GM18870 (cell line): ENCODE data around the gene MKKS.
A peak's percentile ranks its signal among the peaks of the same experiment; 100 is the strongest.

Experiments used
- ATAC-seq: cut with Tn5 transposase; IDR thresholded peaks from one replicate; pipeline ENCODE4 v1.9.1; 2021; ENCODE audit warnings: moderate library complexity; ENCODE audit not compliant: unreplicated experiment

MKKS gene

DNA sequence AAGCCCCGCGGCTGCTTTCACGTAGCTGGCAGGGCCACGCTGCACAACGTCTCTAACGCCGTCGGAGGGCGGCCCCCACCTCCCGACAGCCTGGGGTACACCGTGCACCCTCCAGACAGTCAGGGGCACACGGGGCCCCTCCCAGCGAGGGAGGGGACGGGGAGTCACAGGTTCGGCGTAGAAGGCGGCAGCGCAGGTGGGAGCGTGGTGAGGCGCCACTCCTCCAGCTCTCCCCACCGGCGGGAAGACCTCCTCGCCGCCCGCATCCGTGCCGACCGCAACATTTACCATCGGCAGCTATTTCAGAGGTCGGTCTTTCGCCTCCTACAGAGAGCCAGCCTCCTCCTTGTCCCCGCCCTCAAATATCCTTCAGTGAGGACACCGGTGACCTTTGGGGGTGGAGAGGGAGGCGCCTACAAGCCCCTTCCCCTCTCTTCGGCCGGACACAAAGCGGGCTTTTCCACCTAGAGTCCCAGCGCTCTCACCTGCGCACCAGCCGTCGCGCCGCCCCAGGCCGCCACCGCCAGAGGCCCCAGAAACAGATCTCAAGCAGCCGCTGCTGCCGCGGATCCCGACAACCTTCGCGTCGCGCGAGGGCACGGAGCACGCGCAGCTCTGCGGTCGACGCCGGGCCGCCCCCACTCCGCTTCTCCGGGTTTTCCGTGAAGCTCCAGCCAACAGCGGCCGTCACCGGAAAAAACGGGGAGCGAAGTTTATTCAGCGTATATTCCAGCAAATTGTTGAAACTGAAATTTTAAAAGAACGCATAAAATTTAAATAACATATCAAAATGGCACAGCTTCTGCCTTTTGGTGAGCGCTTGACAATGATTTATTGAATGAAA is at the start of gene MKKS:
MKKS (minus strand) TSS at position 600 of the 844 bp plus-strand sequence. CDS start 20,708 bp downstream, outside the sequence.
- ATAC-seq: peak; percentile 41

DNA sequence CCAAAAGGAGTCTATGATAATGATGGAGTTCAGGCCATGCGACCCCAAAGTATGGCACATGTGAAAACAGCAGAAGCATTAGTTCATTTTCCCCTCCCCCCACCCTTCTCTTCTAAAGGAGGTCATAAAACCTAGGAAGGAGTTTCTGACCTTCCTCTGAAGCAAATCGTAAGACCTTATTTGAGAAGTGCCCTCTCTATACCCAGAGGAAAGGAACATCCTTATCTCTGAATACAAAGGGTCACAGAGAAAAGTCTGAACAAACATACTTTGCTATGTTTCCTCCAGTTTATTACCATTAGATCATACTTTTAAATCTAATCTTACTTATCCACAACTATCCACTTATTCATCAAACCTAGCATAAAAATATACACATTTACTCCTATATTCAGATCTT is 49.7 kb upstream of the MKKS start:
- ATAC-seq: no peak

DNA sequence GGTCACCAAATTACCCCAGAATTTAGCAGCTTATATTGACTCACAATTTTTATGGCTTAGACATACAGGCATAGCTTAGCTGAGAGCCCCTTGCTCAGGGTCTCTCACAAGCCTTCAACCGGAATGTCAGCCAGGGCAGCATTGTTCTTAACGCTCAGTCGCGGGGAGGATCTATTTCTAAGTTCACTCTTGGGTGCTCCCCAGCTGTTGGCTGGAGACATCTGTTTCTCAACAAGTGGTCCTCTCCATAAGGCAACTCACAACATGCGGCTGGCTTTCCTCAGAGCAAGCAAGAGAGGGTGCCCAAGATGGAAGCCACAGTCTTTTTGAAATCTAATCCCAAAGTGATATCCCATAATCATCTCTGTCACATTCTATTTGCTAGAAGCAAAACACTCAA is 47.7 kb upstream of the MKKS start:
- ATAC-seq: no peak

DNA sequence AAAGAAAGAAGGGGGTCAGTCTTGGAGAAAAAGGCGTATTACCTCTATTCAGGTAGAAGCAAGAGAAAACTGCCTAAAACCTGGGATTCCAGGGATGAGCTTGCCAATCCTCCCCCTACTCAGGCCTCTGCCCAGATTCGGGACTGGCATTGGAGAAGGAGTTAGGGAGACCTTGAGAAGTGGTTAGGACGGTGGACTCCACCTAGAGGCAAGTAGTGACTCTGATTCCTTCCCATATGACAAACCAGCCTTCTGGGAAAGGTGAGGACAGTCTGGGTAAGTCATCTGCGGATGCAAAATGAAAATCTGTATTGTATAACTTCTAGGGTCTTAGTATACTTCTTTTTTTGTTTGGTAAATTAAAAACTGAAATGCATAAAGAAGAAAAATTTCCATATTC is 44.9 kb upstream of the MKKS start:
- no peak for ATAC-seq

DNA sequence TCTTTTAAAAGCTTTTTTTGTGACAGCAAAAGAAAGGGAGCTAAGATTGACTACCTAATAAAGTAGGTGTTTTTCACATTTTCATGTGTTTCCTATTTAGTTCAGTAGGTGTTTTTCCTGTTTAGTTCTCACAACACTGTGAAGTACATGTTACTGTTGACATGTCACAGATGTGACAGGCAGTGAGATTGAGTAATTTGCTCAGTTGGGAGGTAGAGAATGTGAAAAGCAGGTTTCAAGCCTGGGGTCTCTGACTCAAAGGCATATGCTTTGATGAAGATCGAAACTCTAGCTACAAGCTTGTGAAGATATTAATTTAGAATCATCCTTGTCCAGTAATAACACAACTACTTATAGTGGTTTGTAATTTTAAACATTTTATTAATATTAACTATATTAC is 44.2 kb upstream of the MKKS start:
- peak; percentile 81 for ATAC-seq

DNA sequence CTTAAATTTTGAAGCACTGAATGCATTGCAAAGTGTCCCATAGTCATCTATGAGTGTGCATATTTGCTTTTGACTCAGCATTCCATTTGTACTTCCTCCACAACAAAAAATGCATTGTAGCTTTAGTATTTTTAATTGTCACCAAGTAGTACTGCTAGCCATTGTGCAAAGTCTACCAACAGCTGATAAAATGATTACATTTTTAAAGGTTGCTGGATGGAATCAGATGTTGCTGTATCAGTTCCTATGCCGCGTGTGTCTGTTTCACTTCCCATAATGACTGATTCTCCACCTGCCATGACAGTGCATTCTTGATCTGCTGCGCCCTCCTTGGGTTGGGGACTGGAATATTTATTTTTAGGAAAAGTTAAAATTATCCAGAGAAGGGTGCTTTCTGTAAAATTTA is 42.3 kb upstream of the MKKS start:
- ATAC-seq: peak; percentile 72

DNA sequence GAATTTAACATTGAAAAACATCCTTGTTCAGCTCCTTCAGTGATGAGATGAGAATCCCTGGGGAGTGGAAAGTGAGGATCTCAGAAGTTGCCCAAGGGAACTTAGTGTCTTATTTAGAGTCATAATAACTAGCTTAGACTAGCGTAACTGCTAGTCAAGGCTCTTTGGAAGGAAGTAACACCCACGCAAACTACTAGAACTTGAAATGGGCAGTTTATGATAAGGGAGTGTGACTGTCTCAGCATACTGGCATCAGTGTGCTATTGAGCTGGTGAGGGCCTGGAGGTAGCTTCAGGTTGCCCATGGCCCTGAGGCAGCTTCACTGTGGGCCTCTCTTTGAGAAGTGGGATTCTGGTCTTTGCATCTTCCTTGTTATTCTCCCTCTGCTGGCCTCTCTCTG is 41.2 kb upstream of the MKKS start:
- no peak for ATAC-seq

DNA sequence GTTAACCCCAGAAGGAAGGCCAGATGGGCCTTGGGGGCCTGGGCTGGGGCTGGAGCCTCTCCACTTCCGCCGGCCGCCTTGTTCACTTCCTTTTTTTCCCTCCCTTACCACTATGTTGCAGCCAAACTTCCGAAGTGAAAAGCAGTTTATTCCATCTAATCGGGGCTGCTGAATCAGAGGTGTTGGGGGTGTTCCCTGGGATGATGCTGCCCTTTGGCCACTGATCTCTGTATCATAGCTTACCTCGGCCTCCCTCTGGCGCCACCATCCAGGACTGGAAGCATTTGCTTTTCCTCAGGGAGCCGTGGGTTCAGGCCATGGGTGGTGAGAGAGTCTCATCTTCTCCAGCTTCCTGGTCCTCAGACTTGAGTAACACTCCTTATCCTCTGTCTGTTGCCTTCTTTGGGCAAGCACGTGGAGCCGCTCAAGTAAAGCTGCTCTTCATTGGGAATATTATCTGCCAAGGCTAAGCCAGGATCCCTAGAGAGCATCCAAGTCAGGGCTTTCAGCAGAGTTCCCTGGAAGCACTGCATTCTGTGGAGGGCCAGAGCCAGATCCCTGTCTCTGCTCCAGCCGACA is 40.7 kb upstream of the MKKS start:
- no peak for ATAC-seq

DNA sequence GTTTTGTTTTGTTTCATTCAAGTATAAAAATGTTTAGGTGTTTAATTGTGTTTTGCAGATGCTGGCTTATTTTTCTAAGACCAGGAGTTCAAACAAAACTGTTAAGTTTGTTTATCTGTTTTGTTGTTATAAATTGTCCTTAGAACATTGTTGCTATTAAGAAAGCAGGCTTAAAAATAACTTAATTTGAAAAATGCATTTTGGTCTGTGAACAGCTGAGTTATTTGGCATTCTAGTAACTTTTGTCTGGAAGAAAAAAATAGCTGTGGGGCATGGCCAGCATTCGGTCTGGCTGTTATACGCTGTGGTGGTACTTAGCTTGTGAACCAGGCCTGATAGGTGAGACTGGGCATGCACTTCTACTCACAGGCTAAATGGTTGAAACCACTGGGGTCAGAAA is 38.8 kb upstream of the MKKS start:
- no peak for ATAC-seq

DNA sequence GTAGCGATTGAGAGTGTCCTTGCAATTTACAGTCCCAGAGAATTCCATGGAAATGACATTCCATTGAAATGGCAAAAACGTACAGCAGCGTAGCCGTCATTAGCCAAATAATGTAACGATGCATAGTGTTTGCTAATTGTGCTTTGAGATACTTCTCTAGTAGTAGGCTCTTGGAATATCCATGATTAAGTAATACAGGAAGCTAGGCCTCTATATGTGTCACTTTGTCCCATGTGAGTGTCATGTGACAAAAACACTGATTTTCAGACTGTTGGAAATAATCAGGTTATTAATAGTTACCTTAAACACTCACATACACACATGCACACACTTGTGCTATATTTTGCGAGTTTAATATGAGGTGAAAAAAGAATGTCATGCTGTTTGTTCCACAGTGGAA is 36.3 kb upstream of the MKKS start:
- no peak for ATAC-seq

DNA sequence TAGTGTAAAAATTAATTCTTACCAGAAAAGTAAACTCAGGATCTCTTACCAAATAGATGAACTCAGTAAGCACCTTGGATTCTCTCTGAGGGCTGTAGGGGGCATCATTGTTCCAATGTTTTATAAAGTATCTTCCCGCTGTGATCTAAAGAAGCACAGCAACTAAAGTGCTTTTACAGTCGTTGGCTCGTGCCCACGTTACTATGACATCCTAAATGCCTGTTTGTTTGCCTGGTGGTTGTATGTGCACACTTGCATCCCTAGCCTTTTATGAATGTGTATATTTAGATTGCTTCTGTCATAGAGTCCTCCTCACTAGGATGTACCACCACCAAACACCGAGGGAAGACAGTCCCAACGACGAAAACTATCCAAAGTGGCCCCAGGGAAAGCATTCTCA is 35.6 kb upstream of the MKKS start:
- peak; percentile 47 for ATAC-seq

DNA sequence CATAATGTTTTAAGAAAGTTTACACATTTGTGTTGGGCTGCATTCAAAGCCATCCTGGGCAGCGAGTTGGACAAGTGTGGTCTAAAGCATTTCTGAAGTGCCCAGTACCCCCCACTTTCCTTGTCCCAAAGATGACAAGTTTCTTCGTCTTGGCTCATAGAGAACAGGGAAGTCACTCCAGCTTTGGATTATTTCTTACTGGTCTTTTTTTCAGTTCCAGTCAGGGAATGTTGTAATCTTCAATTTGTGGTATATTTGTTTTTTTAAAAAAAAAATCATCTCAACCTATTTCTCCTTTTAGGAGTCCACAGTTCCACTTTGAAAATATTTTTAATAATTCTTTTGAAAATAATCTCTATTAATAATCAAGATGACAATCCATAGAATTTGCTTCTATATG is 35.0 kb upstream of the MKKS start:
- no peak for ATAC-seq

DNA sequence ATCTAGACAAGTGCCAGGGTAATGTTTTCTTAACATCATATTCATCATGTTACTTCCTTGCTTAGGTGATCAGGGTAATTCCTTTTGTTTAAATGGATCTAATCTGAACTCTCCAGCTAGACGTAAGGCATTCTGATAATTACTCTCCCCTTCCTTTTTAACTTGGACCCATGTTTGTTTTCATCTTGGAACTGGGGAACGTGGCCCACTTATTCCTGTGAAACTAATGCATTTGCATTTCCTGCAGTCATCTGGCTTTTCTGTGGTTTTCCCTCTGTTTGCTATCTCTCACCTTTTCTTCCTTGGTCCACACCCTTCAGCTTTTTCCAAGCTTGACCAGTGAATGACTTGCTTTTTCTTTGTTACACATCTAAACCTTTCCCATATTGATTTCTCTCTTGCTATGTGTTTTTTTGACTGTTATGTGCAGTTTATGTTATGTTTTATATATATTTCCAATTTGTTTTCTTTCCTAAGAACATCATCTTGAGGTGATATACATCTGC is 34.4 kb upstream of the MKKS start:
- ATAC-seq: no peak

DNA sequence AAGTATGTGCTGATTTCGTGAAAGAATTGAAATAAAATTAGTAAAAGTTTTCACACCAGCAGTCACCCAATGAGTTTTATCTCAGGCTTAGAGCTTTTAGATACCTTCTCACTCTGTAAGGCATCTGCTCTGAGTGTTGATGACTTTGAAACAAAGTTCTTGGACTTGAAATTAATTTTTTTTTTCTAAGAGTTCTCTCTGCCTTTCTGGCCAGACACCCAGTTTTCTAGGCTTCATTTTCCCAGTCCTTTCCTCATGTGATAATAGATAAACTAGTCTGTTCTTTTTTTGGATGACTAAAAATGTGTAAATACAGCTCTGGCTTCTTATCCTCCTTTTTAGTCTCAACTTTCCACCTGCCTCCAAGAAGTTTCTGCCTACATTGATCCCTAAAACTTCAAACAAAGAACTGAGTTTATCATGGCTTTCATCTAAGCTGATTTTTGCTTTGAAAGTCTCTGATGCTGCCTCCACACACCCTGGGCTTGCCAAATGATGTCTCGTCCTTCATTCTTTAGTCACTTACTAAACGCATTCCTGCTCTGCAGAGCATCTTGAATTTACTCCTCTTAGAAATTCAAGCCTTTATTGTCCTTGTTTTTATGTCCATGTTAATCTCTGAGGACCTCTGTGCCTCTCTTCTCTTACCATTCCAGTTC is 33.8 kb upstream of the MKKS start:
- no peak for ATAC-seq

DNA sequence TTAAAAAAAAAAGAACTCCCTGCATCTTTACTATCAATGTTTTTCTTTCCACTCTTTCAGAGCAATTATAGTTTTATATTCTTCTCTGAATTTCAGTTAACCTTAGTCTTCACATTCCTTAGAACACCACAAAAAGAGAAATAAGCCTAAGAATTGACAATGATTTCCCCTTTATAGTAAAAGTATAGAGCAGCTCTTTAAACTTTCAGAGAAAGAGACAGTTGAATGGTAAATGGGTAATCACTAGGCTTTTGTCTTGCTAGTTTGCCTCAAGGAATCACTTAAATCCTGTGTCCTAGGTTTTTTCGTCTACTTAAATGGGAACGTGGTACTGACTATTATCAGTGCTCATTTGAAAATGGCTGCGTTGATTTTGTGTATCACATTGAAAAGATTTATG is 32.8 kb upstream of the MKKS start:
- ATAC-seq: no peak

DNA sequence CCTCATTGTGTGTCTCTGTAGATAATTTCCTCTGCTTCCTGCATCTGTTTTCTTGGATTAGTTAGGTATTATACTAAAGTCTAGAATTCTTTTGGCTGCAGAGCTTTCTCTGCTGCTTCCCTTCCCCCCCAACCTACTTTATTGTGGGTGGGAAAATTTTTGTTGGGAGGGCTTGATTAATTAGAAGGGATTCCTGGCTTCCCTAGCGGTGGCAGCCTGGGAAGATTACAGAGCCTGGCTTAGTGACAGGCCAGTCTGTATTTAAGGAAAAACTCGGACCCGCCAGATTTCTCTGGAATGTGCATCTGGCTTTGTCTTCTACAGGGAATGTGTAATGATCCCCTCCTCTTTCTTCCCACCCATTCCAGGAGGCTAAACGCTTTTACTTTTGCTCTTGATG is 32.3 kb upstream of the MKKS start:
- ATAC-seq: no peak

DNA sequence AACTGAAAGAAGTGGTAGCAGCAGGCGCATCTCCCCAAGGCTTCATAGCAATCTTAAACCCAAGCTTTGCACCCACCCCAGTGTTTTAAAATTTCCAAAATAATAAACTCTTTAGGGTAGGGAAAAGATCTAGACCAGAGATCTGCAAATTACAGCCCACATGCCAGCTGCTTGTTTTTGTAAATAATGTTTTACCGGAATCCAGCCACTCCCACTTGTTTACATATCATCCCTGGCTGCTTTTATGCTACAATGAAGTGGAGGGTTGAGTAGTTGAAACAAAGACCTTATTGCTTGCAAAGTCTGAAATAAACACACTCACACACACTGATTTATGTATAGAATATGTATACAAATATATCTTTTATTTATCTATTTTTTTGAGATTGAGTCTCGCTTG is 31.1 kb upstream of the MKKS start:
- ATAC-seq: no peak

DNA sequence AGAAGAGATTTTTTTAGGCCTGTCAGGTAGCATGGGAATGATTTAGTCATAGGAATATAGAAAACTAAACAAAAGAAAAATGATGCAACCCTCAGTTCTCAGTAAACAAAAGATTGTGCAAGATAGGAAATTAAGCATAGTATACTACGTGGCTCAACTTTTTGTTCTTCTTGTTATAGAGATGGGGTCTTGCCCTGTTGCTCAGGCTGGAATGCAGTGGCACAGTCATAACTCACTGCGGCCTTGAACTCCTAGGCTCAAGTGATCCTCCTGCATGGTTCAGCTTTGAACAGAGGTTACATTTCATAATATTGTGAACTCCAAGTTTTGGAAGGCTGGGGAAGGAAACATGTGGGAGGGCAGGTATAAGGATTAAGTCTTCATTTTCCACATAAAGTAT is 29.6 kb upstream of the MKKS start:
- ATAC-seq: no peak

DNA sequence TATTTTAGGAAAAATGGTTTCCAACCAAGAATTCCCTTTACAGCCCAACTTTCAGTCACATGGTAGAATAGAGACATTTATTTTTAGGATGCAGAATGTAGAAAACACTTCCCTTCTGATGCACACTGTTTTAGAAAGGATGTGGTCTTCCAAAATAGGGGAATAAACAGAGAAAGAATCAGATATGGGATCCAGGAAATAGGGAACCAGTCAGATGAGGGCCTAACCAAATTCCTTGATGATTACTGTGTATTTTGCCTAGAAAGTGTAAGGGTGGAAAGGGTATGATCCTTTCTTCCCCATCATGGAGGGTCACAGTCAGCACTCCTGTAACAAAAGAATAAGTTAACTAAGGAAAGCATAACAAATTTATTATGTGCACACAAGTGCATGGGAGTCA is 28.5 kb upstream of the MKKS start:
- ATAC-seq: no peak

DNA sequence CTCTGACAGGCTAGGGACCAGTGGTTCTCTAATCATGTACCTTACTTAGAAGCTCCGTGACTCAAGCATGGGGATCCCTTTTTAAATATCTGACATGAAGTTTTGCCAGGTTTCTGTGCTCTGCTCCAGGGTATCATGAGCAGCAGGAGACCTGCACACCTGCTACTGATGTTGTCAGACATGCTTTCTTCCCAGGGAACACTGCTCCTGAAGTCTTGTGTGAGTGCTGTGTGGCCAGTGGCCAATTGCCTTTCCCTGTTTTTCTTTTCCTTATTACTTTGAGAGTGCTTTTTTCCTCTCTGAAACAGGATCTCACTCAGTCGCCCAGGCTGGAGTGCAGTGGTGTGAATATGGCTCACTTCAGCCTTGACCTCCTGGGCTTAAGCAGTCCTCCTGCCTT is 27.5 kb upstream of the MKKS start:
- ATAC-seq: no peak

DNA sequence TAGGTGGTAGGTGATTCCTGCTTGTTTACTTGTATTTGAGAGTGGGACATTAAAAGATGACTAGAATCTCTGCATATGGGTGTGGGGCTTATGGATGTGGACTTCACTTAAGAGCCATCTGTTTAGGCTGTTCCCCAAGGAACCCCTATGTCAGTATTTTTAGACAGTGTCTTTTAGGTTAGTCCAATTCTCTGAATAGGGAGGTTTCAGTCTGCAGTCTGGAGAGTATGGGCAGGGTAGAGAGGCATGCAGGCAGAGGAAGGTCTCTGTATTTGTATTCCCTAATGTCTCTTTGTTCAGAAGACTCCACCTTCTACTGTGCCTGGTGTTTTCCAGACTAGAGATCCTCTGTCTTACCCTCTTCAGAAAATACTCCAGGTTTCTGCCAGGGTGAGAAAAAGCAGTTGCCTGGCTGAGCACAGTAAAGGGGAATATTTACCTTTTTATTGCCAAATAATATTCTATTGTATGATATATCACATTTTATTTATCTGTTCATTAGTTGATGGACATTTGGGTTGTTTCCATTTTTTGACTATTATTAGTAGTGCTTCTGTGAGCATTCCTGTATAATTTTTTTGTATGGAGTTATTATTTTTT is 20.2 kb upstream of the MKKS start:
- no peak for ATAC-seq

DNA sequence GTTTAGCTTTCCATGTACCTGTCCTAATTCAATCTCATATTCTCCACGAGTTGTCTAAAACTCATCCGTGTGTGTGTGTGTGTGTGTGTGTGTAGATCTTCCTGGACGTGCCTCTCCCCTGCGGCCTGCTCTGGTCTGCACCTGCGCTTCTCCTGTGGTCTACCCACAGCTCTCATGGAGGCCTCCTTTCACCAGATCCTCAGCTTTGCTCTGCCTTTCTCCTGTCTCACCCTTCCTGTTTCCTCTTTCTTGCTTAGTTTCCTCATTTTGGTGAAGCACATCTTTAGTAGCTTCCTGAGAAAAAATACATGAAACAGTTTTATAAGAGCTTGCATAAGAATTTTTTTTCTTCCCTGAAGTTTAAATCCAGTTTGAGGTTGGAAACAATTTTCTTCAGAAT is 19.2 kb upstream of the MKKS start:
- peak; percentile 72 for ATAC-seq
